ENCODE measurements around the gene PEX13. TPM values are rescaled to one million over a fixed set of nuclear protein-coding genes. Genes with fewer than 3 reads are reported as not detected.
A peak's percentile ranks its signal among the peaks of the same experiment; 100 is the strongest.

Gene PEX13
- total and polyA plus RNA-seq, 10 of the 15 experiments (the other 5 are each of a cell fraction or from before 2014, with no cell fraction given): 2.6 to 27.6 (median 17.8) TPM

GRCh38 chr2:61017003-61017555 is 441 bp upstream of the PEX13 start:
- DNase-seq (ENCODE audit: low read depth, low spot score): peak; percentile 68
- ChIA-PET POLR2A (interaction anchor here (0.9 to 1.3 kb wide), 2 partner anchors 136 to 161 kb away, joined by 3 to 7 read pairs; partner anchors contain the start of gene REL), RAD21 (ENCODE audit: unreplicated experiment) (interaction anchor here (1.1 to 1.5 kb wide), 4 partner anchors 133 to 261 kb away, joined by 3 to 4 read pairs (median 4); partner anchors contain the start of gene PAPOLG), CTCF (interaction anchor here (1.2 to 2.5 kb wide), 2 partner anchors 17 to 19 kb away, joined by 4 to 9 read pairs; no protein-coding TSS in a partner anchor), SMC1A (ENCODE audit: uncharacterized antibody, unreplicated experiment) (no interaction called here)
- Histone ChIP-seq H3K4me3 (peak overlapping the region; percentile 97), H4K20me1 (ENCODE audit: control insufficient read depth, insufficient read depth) (no peaks in the 10 kb centered on the region), H3K9ac (ENCODE audit: control insufficient read depth, insufficient read depth, low read length) (peak overlapping the region; percentile 94), H3K27ac (ENCODE audit: control insufficient read depth, insufficient read depth) (peak overlapping the region; percentile 96), H3K79me2 (ENCODE audit: control insufficient read depth, insufficient read depth, low read length) (peaks cover 55% of the 10 kb centered on the region), H2AFZ (ENCODE audit: control insufficient read depth, low read depth, low read length) (peak overlapping the region; percentile 97), H3K27me3 (replicated peaks in 1 of 2; ENCODE audit: control insufficient read depth in 2 of 2, insufficient read depth in 2 of 2, low read length in 1 of 2) (no peaks in the 10 kb centered on the region), H3K4me1 (ENCODE audit: control insufficient read depth, insufficient read depth, low read length) (peaks cover 3% of the 10 kb centered on the region; the same call in 1 of the 2 replicates), H3K36me3 (ENCODE audit: control insufficient read depth in 2 of 2, insufficient read depth in 2 of 2, low read length in 1 of 2) (peaks cover 0 to 5% of the 10 kb centered on the region in 2 experiments; a peak in 2 of 4 replicates), H3K9me3 (replicated peaks; ENCODE audit: control insufficient read depth, insufficient read depth, low read length) (peaks cover 6% of the 10 kb centered on the region; the same call in 1 of the 3 replicates), H3K4me2 (ENCODE audit: control insufficient read depth, insufficient read depth) (peak overlapping the region; percentile 80; the same call in 1 of the 2 replicates)
- ATAC-seq: peak; percentile 80
- FAIRE-seq: no peak
- WGBS (ENCODE audit: insufficient coverage, insufficient replicate concordance, low lambda C conversion rate, missing lambda C conversion rate): 0% methylated on average over 27 of the region's 27 CpGs
- intact Hi-C loops (cut with micrococcal nuclease; ENCODE audit: unreplicated experiment): loop anchor here (1.0 to 5.0 kb wide), 2 partner anchors 50 to 160 kb away; partner anchors contain the start of gene SANBR
- BruUV-seq (replicated peaks): no TSS peak
- in situ Hi-C loops (cut with MboI): no loop called here
- peak; percentile 83 for TF ChIP-seq TCF7 (IDR thresholded peaks at IDR 0.05; ENCODE audit: borderline replicate concordance)
- TF ChIP-seq POU2F2 (IDR thresholded peaks at IDR 0.05; ENCODE audit: borderline replicate concordance, low read depth, low read length): peak; percentile 71; the same call in 2 of the 3 replicates
- TF ChIP-seq STAT1 (conservative IDR thresholded peaks at IDR 0.05): peak; percentile 25; the same call in 1 of the 2 replicates
- peak; percentile 49 for TF ChIP-seq MEF2A (IDR thresholded peaks at IDR 0.05; ENCODE audit: insufficient read depth, low read depth, low read length)
- TF ChIP-seq ZZZ3 (IDR thresholded peaks at IDR 0.05; ENCODE audit: control insufficient read depth, insufficient read length, low read depth): peak; percentile 72
- TF ChIP-seq REST (IDR thresholded peaks at IDR 0.05; ENCODE audit: low read depth, low read length): peak; percentile 17; the same call in 1 of the 2 replicates
- peak; percentile 77 for TF ChIP-seq SIX5 (IDR thresholded peaks at IDR 0.05; ENCODE audit: low read depth, low read length, severe bottlenecking)
- TF ChIP-seq ZNF592 (IDR thresholded peaks at IDR 0.05): no peak
- peak; percentile 61 for TF ChIP-seq CBFB (IDR thresholded peaks at IDR 0.05; ENCODE audit: low read depth)
- TF ChIP-seq NKRF (conservative IDR thresholded peaks at IDR 0.05): peak; percentile 55; the same call in 1 of the 2 replicates
- TF ChIP-seq MEF2B (IDR thresholded peaks at IDR 0.05; ENCODE audit: partially characterized antibody, poor library complexity, severe bottlenecking): peak; percentile 59
- peak; percentile 16; the same call in 1 of the 2 replicates for TF ChIP-seq GATAD2B (conservative IDR thresholded peaks at IDR 0.05; ENCODE audit: low read depth)
- TF ChIP-seq RAD21 (IDR thresholded peaks at IDR 0.05; ENCODE audit: insufficient read depth, low read depth, low read length): no peak

Data from GM12878 (cell line).